Endothelial cell of umbilical vein (primary cell): ENCODE measurements around the gene SAMD4A. TPM values are rescaled to one million over a fixed set of nuclear protein-coding genes. Genes with fewer than 3 reads are reported as not detected.

Experiments used
- BruUV-seq: library from RNA; stranded (reverse); fragments of 400-500 nt; replicated peaks from 2 replicates; lab custom pipeline; 2021; lab: Mats Ljungman, UMichigan
- CTCF ChIA-PET: fragments of 300-600, 350-600 bp; sonication (Branson Sonifier 250); formaldehyde crosslinking; loops from one replicate; lab custom pipeline; 2021; ENCODE audit warnings: antibody characterized with exemption, inconsistent platforms; lab: Charles Lee
- POLR2A ChIA-PET: fragments of 300-600, 350-600 bp; sonication (Branson Sonifier 250); formaldehyde crosslinking; loops from one replicate; lab custom pipeline; 2021; ENCODE audit warnings: antibody characterized with exemption, inconsistent platforms; lab: Charles Lee
- DNase-seq: peaks from one replicate; pipeline ENCODE4 v3.0.0-alpha.2; 2011; ENCODE audit warnings: low read depth, low spot score
- FAIRE-seq: peaks from 2 replicates; lab custom pipeline; 2011; peaks lifted over from hg19 to GRCh38; lab: Jason Lieb, UNC
- H2AFZ ChIP-seq: 2 replicates; pipeline ENCODE4 v1.6.0; 2012; ENCODE audit warnings: low read depth, low read length, control low read depth, inconsistent platforms
- H3K27ac ChIP-seq: 2 replicates; pipeline ENCODE4 v1.5.1; 2011; ENCODE audit warnings: low read depth, mild to moderate bottlenecking, control low read depth, low read length, moderate library complexity; ENCODE audit not compliant: insufficient read depth
- H3K27me3 ChIP-seq, 2 experiments: 2 replicates each; pipeline versions ENCODE4 v1.6.0 to v1.6.1; 2011; ENCODE audit warnings: low read length in 2 of 2, mixed read lengths in 1 of 2; ENCODE audit not compliant: control insufficient read depth in 2 of 2, insufficient read depth in 2 of 2
- H3K36me3 ChIP-seq, 2 experiments: 2 replicates in 1 of 2; 3 replicates in 1 of 2; pipeline ENCODE4 v1.5.1; 2011; ENCODE audit warnings: low read length in 2 of 2, mild to moderate bottlenecking in 1 of 2, moderate library complexity in 1 of 2; ENCODE audit not compliant: control insufficient read depth in 2 of 2, insufficient read depth in 2 of 2; ENCODE audit errors: extremely low read depth in 1 of 2
- H3K4me1 ChIP-seq: 3 replicates; pipeline ENCODE4 v1.5.1; 2011; ENCODE audit warnings: mild to moderate bottlenecking, low read length; ENCODE audit not compliant: control insufficient read depth, insufficient read depth; ENCODE audit errors: extremely low read depth
- H3K4me2 ChIP-seq: 2 replicates; pipeline ENCODE4 v1.6.1; 2011; ENCODE audit warnings: low read length, control low read depth, mixed read lengths; ENCODE audit not compliant: insufficient read depth
- H3K4me3 ChIP-seq, 3 experiments: fragments of 200-600 bp in 1 of 3; sonication (generic), shearing (Covaris generic) in 1 of 3; replicated peaks in 1 of 3; 2 replicates each; pipeline ENCODE4 v1.5.1; 2011 to 2016; ENCODE audit warnings: control low read depth in 3 of 3, low read length in 3 of 3, mild to moderate bottlenecking in 2 of 3, inconsistent platforms in 1 of 3, low read depth in 1 of 3, moderate library complexity in 1 of 3; ENCODE audit not compliant: insufficient read depth in 1 of 3
- H3K79me2 ChIP-seq: 2 replicates; pipeline ENCODE4 v1.6.0; 2012; ENCODE audit warnings: low read length, inconsistent platforms; ENCODE audit not compliant: control insufficient read depth, insufficient read depth
- H3K9ac ChIP-seq: replicated peaks from 2 replicates; pipeline ENCODE3; 2011; ENCODE audit warnings: low read length, control low read depth; ENCODE audit not compliant: insufficient read depth; ENCODE audit errors: extremely low read depth
- H3K9me1 ChIP-seq: replicated peaks from 3 replicates; pipeline ENCODE4 v1.6.0; 2011; ENCODE audit warnings: mild to moderate bottlenecking, low read length; ENCODE audit not compliant: control insufficient read depth, insufficient read depth; ENCODE audit errors: extremely low read depth
- H3K9me3 ChIP-seq: replicated peaks from 2 replicates; pipeline ENCODE4 v1.5.1; 2012; ENCODE audit warnings: low read length, inconsistent platforms; ENCODE audit not compliant: control insufficient read depth, insufficient read depth
- H4K20me1 ChIP-seq: replicated peaks from 2 replicates; pipeline ENCODE3; 2011; ENCODE audit warnings: mild to moderate bottlenecking, low read length; ENCODE audit not compliant: control insufficient read depth, insufficient read depth; ENCODE audit errors: extremely low read depth
- CTCF ChIP-seq, 2 donors: IDR thresholded peaks; 1 replicate in 1 of 2; 2 replicates in 1 of 2; pipeline ENCODE4 v1.5.1; 2011; ENCODE audit warnings: low read length in 2 of 2, mild to moderate bottlenecking in 2 of 2, moderate library complexity in 2 of 2, control low read depth in 1 of 2, inconsistent platforms in 1 of 2, low read depth in 1 of 2; ENCODE audit not compliant: insufficient read depth in 1 of 2; ENCODE audit errors: extremely low read depth in 1 of 2
- EZH2 ChIP-seq: IDR thresholded peaks from 2 replicates; pipeline ENCODE4 v1.6.1; 2012; ENCODE audit warnings: borderline replicate concordance, low read depth, mild to moderate bottlenecking, moderate library complexity, low read length, inconsistent platforms; ENCODE audit not compliant: severe bottlenecking
- FOS ChIP-seq: IDR thresholded peaks from 2 replicates; pipeline ENCODE4 v1.6.1; 2011; ENCODE audit warnings: mild to moderate bottlenecking, low read length, moderate library complexity, borderline replicate concordance; ENCODE audit not compliant: insufficient read depth
- GATA2 ChIP-seq: IDR thresholded peaks from 2 replicates; pipeline ENCODE4 v1.7.0; 2011; ENCODE audit warnings: low read depth, mild to moderate bottlenecking, moderate library complexity, mixed read lengths, low read length; ENCODE audit not compliant: insufficient read length, insufficient read depth
- JUN ChIP-seq: IDR thresholded peaks from 2 replicates; pipeline ENCODE4 v1.6.1; 2011; ENCODE audit warnings: borderline replicate concordance, low read depth; ENCODE audit not compliant: insufficient read length, insufficient read depth
- MAX ChIP-seq: IDR thresholded peaks from 2 replicates; pipeline ENCODE4 v1.6.1; 2011; ENCODE audit not compliant: insufficient read depth, insufficient read length
- MYC ChIP-seq: IDR thresholded peaks from one replicate; pipeline ENCODE4 v1.6.1; 2011; ENCODE audit warnings: mild to moderate bottlenecking, low read depth, low read length
- POLR2A ChIP-seq: IDR thresholded peaks from 2 replicates; pipeline ENCODE4 v1.6.1; 2012; ENCODE audit warnings: low read depth, mild to moderate bottlenecking, control low read depth, low read length
- POLR2AphosphoS5 ChIP-seq: IDR thresholded peaks from 2 replicates; pipeline ENCODE4 v1.6.1; 2012; ENCODE audit warnings: low read depth, mild to moderate bottlenecking, control low read depth, low read length, moderate library complexity; ENCODE audit not compliant: insufficient read depth
- dilution Hi-C: fragments of 300-500 bp; cut with MboI; formaldehyde crosslinking; loops from one replicate; pipeline ENCODE4 v1.15.0; 2019; ENCODE audit warnings: low sequenced_read_pairs; ENCODE audit not compliant: extremely low pct_ligation_motif_present
- intact Hi-C: fragments of 100-400 bp; cut with micrococcal nuclease; formaldehyde crosslinking; loops from one replicate; pipeline ENCODE4 v1.10.0; 2022
- polyA plus RNA-seq, 4 experiments: library from polyadenylated mRNA; depleted of rRNA in 3 of 4; stranded (reverse) in 3 of 4; unstranded in 1 of 4; fragments of >200 nt; gene quantifications; 2 replicates each; pipeline versions ENCODE4 v1.2.1 to v1.2.3, GENCODE V29; 2011 to 2012; ENCODE audit warnings: missing spikeins in 1 of 4
- total RNA-seq: library from RNA; stranded (reverse); gene quantifications from 2 replicates; pipeline ENCODE4 v1.2.3, GENCODE V29; 2021

The SAMD4A gene
- total and polyA plus RNA-seq, 2 donors (not counting 3 experiments of a cell fraction or from before 2014, with no cell fraction given) = 37.7 to 95.3 TPM

GRCh38 chr14:54783660-54784015 lies 216.7 kb downstream of the SAMD4A start:
- H3K4me1 ChIP-seq = no peaks in the 10 kb centered on the region
- FAIRE-seq (no peak), DNase-seq (no peak)
- no TSS peak for BruUV-seq
- no peak overlapping the region for H3K9ac ChIP-seq
- no peaks in the 10 kb centered on the region for H3K79me2 ChIP-seq
- peaks cover 10 to 70% of the 10 kb centered on the region in 2 experiments for H3K36me3 ChIP-seq
- H2AFZ ChIP-seq = no peak overlapping the region
- TF ChIP-seq CTCF (IDR thresholded peaks at IDR 0.05; ENCODE audit: extremely low read depth in 1 of 2, insufficient read depth in 1 of 2, low read depth in 1 of 2, low read length in 2 of 2) (no peak), JUN (no peak), MAX (no peak), EZH2 (no peak), FOS (no peak), POLR2AphosphoS5 (no peak), GATA2 (no peak), MYC (no peak), POLR2A (no peak)
- ChIA-PET POLR2A (no interaction called here), CTCF (interaction anchor here (0.7 to 2.9 kb wide), 6 partner anchors 11 to 219 kb away, joined by 3 to 11 read pairs (median 6); no protein-coding TSS in a partner anchor)
- dilution Hi-C loops (no loop called here), intact Hi-C loops (no loop called here)
- no peaks in the 10 kb centered on the region for H4K20me1 ChIP-seq
- H3K4me3 ChIP-seq = no peak overlapping the region
- H3K27ac ChIP-seq = no peak overlapping the region
- H3K9me1 ChIP-seq = no peaks in the 10 kb centered on the region
- H3K27me3 ChIP-seq = no peaks in the 10 kb centered on the region
- no peak overlapping the region for H3K4me2 ChIP-seq
- H3K9me3 ChIP-seq = no peaks in the 10 kb centered on the region
